ENCODE results near the gene CABP1. TPM values are rescaled to one million over a fixed set of nuclear protein-coding genes. Genes with fewer than 3 reads are reported as not detected.

CABP1 gene
- total and polyA plus RNA-seq, 11 donors, result 2.4 to 9.9 (median 3.8) TPM

GRCh38 chr12:120642826-120643225 lies 2.4 kb downstream of the CABP1 start:
- 88 to 94% (median 91%) methylated on average over 4 of the region's 4 CpGs for WGBS, 4 donors
- intact Hi-C loops (cut with DNase I), result loop anchor here in 2 of 10 donors (10.0 kb wide), 1 partner anchor 462 kb away; no protein-coding TSS in a partner anchor
- no peaks in the 10 kb centered on the region for H3K9me3 ChIP-seq
- no peak overlapping the region for H3K27ac ChIP-seq
- ATAC-seq, result no peak
- no peak for DNase-seq
- H3K4me3 ChIP-seq, result no peak overlapping the region
- H3K36me3 ChIP-seq, result no peaks in the 10 kb centered on the region
- peaks cover 11 to 62% (median 45%) of the 10 kb centered on the region in 9 donors for H3K27me3 ChIP-seq
- TF ChIP-seq, protein P1, sequence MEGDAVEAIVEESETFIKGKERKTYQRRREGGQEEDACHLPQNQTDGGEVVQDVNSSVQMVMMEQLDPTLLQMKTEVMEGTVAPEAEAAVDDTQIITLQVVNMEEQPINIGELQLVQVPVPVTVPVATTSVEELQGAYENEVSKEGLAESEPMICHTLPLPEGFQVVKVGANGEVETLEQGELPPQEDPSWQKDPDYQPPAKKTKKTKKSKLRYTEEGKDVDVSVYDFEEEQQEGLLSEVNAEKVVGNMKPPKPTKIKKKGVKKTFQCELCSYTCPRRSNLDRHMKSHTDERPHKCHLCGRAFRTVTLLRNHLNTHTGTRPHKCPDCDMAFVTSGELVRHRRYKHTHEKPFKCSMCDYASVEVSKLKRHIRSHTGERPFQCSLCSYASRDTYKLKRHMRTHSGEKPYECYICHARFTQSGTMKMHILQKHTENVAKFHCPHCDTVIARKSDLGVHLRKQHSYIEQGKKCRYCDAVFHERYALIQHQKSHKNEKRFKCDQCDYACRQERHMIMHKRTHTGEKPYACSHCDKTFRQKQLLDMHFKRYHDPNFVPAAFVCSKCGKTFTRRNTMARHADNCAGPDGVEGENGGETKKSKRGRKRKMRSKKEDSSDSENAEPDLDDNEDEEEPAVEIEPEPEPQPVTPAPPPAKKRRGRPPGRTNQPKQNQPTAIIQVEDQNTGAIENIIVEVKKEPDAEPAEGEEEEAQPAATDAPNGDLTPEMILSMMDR (IDR thresholded peaks at IDR 0.05), result no peak
- TF ChIP-seq POLR2A (IDR thresholded peaks at IDR 0.05), result no peak
- H3K4me1 ChIP-seq, result peaks cover 0 to 23% (median 11%) of the 10 kb centered on the region in 12 donors

DNA sequence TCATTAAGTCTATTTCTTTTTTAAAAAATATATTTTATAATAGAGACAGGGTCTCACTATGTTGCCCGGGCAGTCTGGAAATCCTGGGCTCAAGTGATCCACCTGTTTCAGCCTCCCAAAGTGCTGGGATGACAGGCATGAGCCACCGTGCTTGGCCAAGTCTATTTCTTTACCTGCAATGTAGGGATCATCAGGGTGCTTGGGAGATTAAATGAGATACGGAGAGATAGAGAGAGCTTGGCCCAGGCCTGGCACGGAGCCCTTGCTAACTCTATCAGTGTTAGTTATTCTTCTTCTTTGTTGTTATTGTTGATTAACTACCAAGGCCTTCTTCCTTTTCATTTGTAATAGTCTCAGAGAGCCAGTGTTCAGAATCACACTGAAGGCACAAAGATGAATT lies 3.1 kb downstream of the CABP1 start:
- H3K4me3 ChIP-seq, result no peak overlapping the region
- H3K4me1 ChIP-seq, result peaks cover 0 to 26% (median 12%) of the 10 kb centered on the region in 12 donors
- H3K27ac ChIP-seq, result no peak overlapping the region
- intact Hi-C loops (cut with DNase I), result loop anchor here in 2 of 10 donors (10.0 kb wide), 1 partner anchor 461 kb away; no protein-coding TSS in a partner anchor
- TF ChIP-seq, protein P1 (IDR thresholded peaks at IDR 0.05), result no peak
- no peak for TF ChIP-seq POLR2A (IDR thresholded peaks at IDR 0.05)
- H3K9me3 ChIP-seq, result no peaks in the 10 kb centered on the region
- H3K27me3 ChIP-seq, result peaks cover 11 to 62% (median 45%) of the 10 kb centered on the region in 9 donors
- no peak for ATAC-seq
- 77 to 82% (median 79%) methylated on average over 4 of the region's 4 CpGs for WGBS, 4 donors
- DNase-seq, result no peak
- no peaks in the 10 kb centered on the region for H3K36me3 ChIP-seq

- Histone ChIP-seq H3K9me3 (no peaks in the 10 kb centered on the region), H3K27me3 (peaks cover 8 to 51% (median 37%) of the 10 kb centered on the region in 9 donors), H3K4me3 (no peak overlapping the region), H3K4me1 (peaks cover 0 to 36% (median 19%) of the 10 kb centered on the region in 12 donors), H3K36me3 (no peaks in the 10 kb centered on the region), H3K27ac (no peak overlapping the region)
- DNase-seq, result no peak
- intact Hi-C loops (cut with DNase I), result loop anchor here (2.0 to 10.0 kb wide), 11 partner anchors 41 to 459 kb away; partner anchors contain the start of genes HNF1A (in 1 of the 10), MLEC (in 1 of the 10) and POP5 (in 1 of the 10)
- TF ChIP-seq POLR2A (IDR thresholded peaks at IDR 0.05), result no peak
- TF ChIP-seq, protein P1 (IDR thresholded peaks at IDR 0.05), result no peak
- 43 to 51% (median 45%) methylated on average over 6 of the region's 6 CpGs for WGBS, 4 donors
- no peak for ATAC-seq
Observed at GRCh38 chr12:120646044-120646443, 5.6 kb downstream of the CABP1 start.

GRCh38 chr12:120647375-120647755 lies 6.9 kb downstream of the CABP1 start:
- peaks cover 0 to 38% (median 24%) of the 10 kb centered on the region in 9 donors for H3K27me3 ChIP-seq
- no peak for ATAC-seq
- intact Hi-C loops (cut with DNase I), result loop anchor here (1.0 to 10.0 kb wide), 13 partner anchors 40 to 457 kb away; partner anchors contain the start of genes HNF1A (in 1 of the 10), MLEC (in 1 of the 10) and POP5 (in 1 of the 10)
- no peak overlapping the region for H3K4me3 ChIP-seq
- no peaks in the 10 kb centered on the region for H3K9me3 ChIP-seq
- no peak overlapping the region for H3K27ac ChIP-seq
- no peak for TF ChIP-seq POLR2A (IDR thresholded peaks at IDR 0.05)
- TF ChIP-seq, protein P1 (IDR thresholded peaks at IDR 0.05), result no peak
- H3K4me1 ChIP-seq, result peaks cover 0 to 40% (median 16%) of the 10 kb centered on the region in 12 donors
- WGBS, 4 donors, result 86 to 87% (median 87%) methylated on average over 13 of the region's 13 CpGs
- no peaks in the 10 kb centered on the region for H3K36me3 ChIP-seq
- DNase-seq, result no peak
